HS-27A (cell line): Measurements from ENCODE around the gene CHCHD6.

ENCODE experiments used
- DNase-seq: peaks from one replicate; pipeline ENCODE4 v3.0.0-alpha.2; 2012; ENCODE audit warnings: low read depth, missing footprints

The CHCHD6 gene

DNA sequence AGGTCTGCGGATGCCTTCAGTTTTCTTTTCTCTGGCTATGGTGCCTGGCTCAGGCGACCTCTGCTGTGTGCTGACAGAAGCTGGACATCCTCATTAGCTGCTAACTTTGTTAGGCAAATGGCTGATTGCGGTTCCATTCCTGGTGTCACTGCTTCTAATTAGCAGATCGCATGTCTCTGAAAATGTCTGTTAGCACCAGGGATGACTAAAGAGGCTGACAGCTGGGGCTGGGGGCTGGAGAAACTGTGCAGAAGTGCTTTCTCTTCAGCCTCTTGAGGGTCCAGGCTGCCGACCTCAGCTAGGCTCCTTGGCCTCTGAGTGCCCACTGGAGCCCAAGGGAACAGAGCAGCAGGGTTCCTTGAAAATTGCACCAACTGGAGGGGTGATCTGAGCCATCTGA lies 39.3 kb downstream of the CHCHD6 start:
- DNase-seq, result no peak

DNA sequence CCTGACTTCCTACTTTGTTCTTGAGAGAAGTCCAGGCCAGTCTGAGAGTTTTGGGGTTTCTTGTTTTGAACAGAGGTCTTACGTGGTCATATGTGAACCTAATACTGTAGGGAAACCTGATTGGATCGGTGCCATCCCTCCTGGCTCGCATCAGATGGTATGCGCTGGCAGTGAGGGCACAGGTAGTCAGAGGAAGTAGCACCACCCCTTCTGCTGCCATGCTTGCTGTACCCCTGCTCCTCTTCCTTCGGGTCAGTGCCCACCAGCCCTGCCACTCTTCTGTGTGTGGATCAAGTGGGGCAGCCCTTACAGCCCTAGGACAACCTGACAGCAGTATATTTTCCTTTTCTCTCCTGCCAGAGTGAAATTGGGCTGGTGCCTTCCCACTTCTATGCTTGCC lies 39.7 kb downstream of the CHCHD6 start:
- DNase-seq, result no peak

DNA sequence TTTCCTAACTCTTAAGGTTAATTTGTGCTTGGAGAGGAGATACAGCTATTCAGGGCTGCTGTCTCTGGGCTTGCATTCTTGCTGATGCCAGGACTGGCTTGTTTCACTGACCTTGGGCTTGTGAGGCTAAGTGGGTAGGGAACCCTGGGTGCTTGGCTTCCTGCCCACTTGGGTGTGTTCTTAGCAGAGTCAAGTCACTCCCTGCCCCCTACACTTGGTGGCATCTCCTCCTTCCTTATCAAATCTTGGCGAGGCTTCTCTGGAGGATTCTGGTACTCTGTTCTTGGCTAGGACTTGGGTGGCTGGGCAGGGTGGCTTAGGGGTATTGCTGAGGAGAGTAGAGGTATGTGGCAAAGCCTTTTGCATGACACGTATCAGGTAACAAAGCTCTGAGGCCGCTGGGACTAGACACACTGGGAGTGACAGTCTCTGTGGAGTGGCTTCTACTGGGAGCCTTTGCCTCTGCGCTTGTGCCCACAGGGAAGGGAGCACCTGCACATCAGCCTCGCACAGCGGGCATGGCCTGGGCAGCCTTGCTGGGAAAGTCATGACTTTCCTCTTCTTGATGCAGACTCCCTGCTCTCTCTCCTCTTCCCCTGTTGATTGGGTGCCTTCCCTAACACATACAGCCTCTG lies 41.8 kb downstream of the CHCHD6 start:
- DNase-seq, result no peak

DNA sequence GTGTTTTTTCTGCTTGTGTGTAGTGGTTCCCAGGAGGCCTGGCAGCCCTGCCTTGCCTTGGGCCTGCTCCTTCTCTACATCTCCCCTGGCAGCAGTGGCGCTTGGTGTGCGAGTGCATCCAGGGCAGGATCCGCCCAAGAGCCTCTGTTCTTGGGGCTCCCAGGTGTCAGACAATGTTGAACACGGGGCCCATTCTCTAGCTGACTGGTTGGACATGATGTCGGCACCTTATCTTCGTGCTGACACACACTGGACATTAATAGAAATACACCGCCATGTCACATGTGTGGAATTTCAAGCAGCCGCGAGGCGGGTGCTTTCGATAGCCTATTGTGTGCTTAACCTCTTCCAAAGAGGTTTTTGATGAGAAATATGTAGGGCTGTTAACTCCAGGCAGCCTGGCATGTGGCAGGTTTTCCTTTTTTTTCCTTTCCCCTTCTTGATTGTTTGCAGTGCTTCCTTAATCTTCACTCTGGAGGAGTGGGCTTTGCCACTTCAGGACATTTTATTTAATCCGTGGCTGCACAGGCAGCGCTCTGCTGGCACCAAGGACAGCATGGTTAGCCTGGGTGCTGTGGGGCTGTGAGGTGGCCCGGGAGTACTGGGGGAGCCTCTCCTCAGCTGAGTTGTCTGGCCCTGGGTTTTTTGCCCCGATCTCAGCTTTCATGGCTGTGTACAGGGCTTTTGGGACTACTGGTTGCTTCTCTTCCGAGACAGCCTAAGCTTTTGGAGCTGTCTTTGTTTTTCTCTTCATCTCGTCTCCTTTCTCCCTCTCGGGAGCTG lies 42.5 kb downstream of the CHCHD6 start:
- peak; percentile 41 for DNase-seq

DNA sequence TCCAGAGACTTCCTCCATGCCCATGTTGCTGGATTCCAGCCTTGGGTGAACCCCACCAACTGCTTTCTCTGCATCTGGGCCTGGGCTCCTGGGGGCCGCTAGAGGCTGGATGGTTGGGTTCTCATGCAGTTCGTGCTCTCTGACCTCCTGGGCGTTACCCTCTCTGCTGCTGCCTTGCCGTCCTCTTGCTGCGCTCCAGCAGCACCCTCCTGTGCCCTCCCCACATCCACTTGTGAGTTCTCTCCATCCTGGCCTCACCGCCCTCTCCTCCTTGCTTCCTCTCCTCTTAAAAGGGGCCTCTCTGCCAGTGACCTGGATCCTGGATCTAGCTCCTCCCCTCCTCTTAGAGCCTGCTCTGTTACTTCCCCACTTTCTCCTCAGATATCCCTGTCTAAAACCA lies 43.7 kb downstream of the CHCHD6 start:
- no peak for DNase-seq

DNA sequence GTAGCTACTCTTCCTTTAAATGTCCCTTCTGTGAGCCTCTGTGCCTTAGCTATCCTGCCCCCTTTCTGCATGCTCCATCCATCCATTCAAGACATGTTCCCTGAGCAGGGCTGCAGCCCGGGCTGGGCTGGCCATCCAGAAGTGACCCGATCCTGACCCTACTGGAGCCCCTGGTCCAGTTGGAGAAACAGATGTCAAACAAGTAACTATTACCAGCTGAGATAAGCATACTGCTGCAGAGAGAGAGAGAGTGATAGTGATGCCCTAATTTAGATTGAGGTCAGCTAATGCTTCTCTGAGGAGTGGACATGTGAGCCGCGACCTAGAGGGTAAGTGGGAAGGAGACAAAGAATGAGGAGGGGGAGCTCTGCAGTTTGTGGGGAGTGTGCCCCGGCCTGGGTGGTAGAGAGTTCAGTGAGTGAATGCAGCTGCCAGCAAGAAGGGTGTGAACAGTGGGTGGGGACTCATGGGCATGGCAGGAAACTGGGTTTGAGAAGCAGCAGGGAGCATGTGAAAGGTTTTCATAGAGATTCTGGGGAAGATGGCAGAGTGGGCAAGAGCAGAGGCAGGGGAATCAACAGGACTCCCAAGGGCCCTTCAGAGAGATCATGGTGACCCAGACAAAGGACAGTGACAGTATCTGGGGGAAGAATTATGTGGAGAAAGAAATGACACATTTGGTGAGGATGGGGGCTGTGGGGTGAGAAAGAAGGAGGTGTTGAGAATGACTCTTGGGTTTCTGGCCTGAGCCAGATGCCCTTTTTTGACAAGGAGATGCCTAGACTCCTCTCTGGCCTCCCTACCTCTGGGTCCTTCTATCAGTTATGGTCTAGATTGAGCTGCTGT lies 44.9 kb downstream of the CHCHD6 start:
- no peak for DNase-seq

DNA sequence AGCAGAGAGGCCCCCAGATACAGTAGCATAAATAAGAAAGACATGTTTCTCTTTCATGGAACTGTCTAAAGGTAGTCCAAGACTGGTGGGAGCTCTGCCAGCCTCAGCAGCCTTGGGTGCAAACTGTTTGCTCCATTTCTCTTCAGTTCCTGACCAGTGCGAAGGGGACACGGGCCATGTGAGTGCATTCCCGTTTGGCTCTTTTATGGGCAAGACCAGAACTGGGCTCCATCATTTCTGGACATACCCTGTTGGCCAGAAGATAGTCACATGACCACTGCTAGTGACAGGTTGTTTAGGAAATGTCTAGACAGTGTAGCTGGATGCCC lies 45.5 kb downstream of the CHCHD6 start:
- DNase-seq, result no peak

DNA sequence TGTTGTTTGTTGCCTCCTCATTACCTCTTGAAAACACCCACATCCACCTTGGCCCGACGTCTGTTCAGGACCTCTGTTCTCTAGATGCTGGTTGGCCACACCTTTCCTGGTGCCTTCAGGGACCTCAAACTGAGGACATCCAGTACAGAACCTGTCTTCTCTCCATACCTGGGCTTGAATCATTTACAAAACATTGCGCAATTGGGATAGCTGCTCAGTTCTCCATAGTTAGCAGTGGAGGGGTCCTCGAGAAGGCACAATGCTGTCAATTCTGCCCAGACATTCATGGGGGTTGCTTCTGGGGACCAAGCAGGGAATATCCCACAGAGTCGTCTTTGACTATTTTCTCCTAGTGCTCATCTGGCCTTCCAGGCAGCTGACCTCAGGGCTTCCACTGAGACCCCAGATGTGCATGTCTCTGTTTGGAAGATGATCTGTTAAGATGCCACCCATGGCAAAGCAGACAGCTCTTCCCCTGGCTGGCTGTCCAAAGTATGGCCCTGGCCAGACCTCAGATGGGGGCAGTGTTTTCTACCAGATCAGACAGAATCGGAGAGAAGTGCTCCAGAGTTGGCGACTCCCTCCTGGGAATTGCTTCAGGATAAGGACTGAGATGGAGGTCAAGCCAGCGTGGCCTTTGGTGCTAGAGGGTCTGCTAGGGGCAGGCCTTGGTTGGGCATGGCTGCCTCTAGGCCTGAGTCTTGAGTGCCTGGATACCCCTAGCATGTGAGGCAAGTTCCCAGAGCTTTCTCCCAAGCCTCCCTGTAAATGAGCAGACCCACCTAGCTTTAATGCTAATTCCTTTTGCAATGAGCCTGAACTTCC lies 46.1 kb downstream of the CHCHD6 start:
- no peak for DNase-seq

DNA sequence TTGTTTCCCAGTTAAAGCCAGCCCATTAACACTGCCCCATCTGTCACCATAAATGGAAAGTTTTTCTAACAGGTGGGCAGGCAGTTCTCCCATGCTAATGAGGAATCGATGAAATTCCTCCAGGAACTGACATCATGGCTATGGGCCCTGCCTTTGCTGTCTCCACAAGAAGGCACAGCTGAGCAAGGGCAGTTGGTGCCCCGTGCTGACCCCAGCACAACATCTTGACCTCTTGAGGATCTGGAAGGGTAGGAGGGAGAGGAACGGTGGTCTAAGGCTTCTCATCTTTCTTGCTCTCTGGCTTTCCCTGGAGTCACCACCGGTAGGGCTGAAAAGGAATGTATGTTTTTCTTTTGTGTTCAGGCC lies 46.7 kb downstream of the CHCHD6 start:
- DNase-seq, result no peak

DNA sequence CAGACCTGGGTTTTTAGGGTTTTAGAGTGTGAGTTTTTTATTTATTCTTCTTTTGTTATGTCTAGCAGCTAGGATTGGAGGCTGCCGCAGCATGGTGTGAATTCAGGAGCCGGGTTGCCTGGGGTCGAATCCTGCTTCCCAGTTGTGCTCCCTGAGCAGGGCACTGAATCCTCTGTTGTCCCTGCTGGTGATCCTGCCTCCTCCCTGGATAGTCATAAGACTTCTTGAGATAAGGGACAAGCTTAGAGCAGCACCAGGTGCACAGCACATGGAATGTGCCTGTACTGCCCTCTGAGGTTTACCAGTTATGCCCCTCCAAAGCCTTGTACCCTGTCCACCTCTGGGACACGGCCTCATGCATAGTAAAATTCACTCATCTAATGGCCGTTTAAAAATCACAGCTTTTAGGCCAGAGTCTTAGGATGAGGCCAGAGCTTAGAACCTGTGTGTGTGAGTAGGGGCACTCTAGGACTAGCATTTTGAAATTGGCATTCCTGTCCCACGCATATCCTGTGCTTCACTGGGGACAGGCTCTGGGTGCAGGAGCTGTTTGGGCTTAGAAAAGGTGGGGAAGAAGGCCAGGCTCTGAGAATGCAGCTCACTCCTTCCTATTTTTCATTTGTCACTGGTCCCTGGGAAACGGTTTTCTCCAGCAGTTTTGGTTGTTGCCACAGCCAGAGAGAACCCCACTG lies 47.7 kb downstream of the CHCHD6 start:
- DNase-seq, result no peak

DNA sequence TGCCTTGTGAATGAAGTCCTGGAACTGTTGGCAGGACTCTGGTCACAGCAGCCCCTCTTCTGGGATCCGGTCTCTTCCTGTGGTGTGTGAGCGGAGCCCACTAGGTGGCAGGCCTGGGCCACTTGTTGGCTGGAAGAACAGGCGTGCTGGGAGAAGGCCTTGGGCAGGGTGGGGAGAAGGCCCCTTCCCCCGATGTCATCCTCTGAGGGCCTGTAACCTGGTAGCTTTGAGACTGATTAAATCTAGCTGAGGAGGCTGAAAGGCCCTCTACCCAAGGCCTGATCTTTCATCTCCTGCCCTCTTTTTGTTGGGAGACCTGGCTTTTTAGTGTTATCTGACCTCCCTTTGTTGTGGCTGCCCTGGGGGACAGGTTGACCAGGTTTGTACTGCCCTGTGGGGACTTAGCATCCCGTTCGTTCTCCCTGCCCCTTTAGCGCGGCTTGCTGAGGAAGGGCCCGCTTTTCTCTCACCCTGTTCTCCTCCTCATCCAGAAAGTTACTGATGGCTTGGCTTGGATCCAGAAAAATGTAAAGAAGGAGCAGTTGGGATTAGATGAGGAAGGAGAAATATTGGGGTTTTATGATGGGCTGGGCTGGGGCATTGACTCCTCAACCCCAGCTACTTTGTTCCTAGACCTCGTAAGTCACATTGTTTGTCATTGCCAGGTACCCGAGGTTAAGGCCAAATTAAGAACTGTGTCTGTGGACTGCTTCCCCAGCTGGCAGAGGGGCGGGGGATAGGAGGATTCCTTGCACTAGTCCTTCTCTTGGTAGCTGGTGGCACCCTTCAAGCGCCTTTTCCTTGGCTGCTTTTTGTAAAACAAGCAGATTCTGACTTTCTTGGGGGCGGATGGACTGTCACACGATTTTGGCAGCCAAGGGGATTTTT lies 48.5 kb downstream of the CHCHD6 start:
- peak; percentile 55 for DNase-seq

DNA sequence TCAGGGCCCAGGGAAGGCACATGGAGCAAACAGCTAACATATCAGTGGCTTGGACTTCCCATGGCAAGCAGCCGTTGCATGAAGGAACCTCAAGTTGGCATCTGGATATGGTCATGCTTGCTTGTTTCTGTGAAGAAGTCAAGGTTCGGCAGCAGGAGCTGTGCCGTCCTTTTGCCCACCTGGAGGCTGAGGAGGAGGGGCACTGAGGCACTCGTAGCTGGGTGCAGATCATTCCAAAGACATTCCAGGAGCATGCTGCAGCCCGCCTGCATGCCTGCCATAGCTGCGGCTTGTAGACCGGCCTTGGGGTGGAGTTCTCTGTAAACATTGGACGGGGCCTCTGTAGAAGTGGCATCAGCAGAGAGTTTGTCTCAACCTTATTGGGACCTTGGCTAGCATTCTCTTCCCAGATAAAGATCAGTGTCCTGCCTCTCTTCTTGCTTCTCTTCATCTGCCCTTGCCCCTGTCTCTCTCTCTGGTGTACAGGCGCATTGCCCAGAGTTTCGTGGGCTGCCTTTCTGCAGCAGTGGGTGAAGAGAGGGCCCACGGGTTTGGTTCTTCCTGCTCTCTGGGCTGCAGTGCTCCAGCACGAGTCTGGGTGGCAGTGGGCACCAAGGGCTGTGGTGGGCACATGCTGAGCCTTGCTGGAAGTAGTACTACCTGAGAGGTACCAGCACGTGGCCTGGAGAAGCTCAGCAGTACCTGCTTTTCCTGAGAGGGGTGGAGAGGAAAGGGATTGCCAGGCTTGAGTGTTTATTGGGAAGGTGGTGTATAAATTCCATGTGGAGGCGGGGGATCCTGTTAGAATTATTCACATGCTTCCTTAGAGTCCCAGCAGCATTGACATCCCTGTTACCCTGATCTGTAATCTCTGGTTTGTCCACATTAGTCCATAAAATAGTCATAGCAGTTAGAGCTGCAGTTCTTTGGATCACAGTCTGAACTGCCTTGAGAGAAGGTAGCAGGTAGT lies 49.4 kb downstream of the CHCHD6 start:
- peak; percentile 85 for DNase-seq

DNA sequence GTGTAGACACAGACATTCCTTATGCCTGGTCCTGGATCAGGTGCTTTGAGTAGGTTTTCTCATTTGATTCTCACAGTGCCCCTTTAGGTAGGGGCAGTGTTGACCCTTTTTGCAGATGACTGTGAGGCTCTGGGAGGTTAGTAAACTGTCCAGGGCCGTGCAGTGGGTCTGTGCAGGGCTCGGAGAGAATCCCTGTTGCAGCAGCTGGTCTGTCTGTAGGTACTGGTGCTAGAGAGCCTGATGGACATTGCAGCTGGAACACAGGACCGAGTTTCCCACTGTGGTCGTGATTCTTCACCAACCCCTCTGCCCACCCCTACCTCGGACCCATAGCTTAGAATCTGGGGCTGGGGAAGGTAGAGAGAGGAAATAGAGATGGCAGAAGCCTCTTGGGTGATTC lies 51.8 kb downstream of the CHCHD6 start:
- DNase-seq, result no peak

DNA sequence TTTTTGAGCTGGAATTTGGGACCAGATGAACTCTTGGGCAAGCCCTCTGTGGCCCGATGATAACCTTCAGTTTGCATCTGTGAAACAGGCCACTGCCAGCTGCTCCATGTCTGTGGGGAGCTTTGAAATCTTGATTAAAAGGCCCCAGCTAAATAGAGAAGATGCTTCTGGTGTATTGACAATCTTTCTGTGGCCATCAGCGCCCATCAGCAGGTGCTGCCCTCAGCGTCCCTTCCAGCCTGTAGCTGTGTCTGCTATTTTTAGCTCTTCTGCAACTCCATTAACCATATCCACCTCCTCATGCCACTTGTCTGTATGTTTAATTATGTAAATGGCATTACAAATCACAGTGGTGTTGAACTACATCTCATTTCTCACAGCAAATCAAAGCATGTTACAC lies 54.0 kb downstream of the CHCHD6 start:
- no peak for DNase-seq

DNA sequence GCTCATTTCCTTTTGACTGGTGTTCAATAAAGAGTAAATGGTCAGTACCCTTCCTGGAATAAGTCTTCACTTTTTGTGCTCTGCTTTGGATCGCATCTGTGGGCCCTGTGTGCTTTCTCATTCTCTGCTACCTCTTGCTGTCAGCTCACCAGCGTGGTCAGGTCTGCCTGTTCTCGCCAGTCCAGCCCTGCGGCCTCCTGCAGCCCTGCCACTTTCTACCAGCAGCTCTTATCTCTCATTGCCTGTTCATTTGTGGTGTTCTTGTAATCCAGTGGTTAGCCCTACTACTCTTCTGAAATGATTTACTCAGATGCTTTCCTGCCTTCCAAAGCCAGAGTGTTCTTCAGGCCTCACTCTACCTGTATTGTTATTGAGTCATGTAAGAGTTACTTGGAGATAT lies 54.8 kb downstream of the CHCHD6 start:
- DNase-seq, result no peak

DNA sequence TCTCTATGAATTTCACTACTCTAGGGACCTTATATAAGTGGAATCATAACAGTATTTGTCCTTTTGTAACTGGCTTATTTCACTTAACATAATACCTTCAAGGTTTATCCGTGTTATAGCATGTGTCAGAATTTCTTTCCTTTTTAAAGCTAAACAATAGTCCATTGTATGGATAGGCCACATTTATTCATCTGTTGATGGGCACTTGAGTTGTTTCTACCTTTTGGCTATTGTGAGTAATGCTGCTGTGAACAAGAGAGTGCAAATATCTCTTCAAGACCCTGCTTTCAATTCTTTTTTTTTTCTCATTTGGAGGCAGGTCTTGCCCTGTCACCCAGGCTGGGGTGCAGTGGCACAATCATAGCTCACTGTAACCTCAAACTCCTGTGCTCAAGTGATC lies 56.5 kb downstream of the CHCHD6 start:
- no peak for DNase-seq

DNA sequence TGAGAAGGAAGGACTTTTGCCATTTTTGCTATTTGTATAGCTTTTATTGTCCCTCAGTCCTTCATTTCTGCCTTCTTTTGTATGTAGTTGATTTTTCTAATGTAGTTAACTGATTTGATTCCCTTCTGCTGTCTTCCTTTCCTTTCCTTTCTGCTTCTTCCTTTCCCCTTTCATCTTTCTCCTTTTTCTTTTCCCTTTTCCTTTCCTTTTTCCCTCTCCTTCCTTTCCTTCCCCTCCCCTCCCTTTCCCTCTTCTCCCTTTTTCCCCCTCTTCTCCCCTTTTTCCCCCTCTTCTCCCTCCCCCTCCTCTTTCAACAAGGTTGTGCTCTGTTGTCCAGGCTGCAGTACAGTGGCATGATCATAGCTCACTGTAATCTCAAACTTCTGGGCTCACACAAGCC lies 59.0 kb downstream of the CHCHD6 start:
- DNase-seq, result no peak

DNA sequence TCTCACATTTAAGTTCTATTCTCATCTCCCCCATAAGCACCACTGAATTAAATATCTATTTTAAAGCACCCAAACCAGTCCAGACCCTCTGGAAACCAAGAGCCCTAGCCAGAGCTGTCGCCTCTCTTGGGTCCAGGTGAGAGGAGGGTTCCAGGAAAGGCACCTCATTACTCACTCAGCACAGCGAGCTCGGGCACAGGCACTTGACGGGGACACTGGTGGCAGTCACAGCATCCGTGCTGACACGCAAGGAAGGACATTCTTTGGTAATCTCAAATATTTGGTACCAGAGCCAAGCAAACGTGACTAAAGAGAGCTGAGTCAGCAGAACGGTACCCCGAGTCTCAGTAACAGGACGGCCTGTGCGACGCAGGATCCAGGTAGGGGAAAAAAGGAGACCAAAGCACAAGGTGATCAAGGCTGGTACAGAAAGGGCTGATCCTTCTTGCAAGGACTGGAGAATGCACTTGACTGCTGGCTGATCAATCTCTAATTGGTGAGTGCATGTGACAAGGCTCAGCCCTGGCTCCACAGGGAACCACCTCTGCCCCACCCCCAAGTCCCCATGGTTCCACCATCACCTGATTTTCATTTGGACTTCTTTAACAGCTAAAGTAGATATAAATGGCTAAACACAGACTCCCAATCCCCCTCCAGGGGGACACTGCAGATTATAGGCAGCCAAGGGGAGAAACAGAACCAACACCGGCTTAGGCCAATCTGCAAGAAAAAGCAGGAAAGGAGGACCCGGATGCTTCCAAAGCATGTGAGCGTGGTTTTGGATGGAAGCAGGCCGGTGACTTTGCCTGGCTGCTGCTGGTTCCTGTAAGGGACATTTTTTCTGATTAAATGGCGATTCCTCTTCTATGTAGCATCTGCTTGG lies 61.4 kb downstream of the CHCHD6 start:
- DNase-seq, result no peak
